ENCODE results near the gene RAPGEF6. TPM values are rescaled to one million over a fixed set of nuclear protein-coding genes. Genes with fewer than 3 reads are reported as not detected.
A peak's percentile ranks its signal among the peaks of the same experiment; 100 is the strongest.

Gene RAPGEF6
- total RNA-seq, 2 experiments from 2014 or later: 26.7 to 31.3 TPM

GRCh38 chr5:131377785-131378325 lies 257.2 kb downstream of the RAPGEF6 start:
- Mint-ChIP-seq H3K4me3 (no peak overlapping the region), H3K36me3 (peaks cover 19% of the 10 kb centered on the region), H3K4me1 (ENCODE audit: low read depth) (peaks cover 89% of the 10 kb centered on the region), H3K27ac (peak overlapping the region; percentile 94), H3K27me3 (no peaks in the 10 kb centered on the region), H3K9me3 (no peaks in the 10 kb centered on the region)
- ChIA-PET CTCF (interaction anchor here (1.1 to 1.9 kb wide), 5 partner anchors 8 to 113 kb away, joined by 3 to 7 read pairs (median 4); no protein-coding TSS in a partner anchor), POLR2A (interaction anchor here (1.1 to 3.4 kb wide), 9 partner anchors 11 to 125 kb away, joined by 3 to 27 read pairs (median 4); partner anchors contain the start of gene CDC42SE2)
- DNase-seq: no peak
- intact Hi-C loops (cut with micrococcal nuclease): loop anchor here (2.0 kb wide), 2 partner anchors 41 to 55 kb away; no protein-coding TSS in a partner anchor

GRCh38 chr5:131377346-131377745 lies 257.7 kb downstream of the RAPGEF6 start:
- POLR2A ChIA-PET: interaction anchor here (1.1 to 3.4 kb wide), 6 partner anchors 11 to 124 kb away, joined by 3 to 27 read pairs (median 4); partner anchors contain the start of gene CDC42SE2
- Mint-ChIP-seq H3K27me3 (no peaks in the 10 kb centered on the region), H3K9me3 (no peaks in the 10 kb centered on the region), H3K4me3 (no peak overlapping the region), H3K27ac (peak overlapping the region; percentile 94), H3K4me1 (ENCODE audit: low read depth) (peaks cover 89% of the 10 kb centered on the region), H3K36me3 (peaks cover 19% of the 10 kb centered on the region)
- CTCF ChIA-PET: interaction anchor here (0.6 to 1.4 kb wide), 4 partner anchors 8 to 101 kb away, joined by 3 to 4 read pairs (median 4); no protein-coding TSS in a partner anchor
- no peak for DNase-seq
- intact Hi-C loops (cut with micrococcal nuclease): no loop called here

- intact Hi-C loops (cut with micrococcal nuclease): no loop called here
- peak overlapping the region; percentile 91 for H3K27ac Mint-ChIP-seq
- POLR2A ChIA-PET: interaction anchor here (1.6 to 5.3 kb wide), 2 partner anchors 10 to 111 kb away, joined by 4 to 23 read pairs; partner anchors contain the start of gene CDC42SE2
- H3K4me3 Mint-ChIP-seq: peak overlapping the region; percentile 24
- no peaks in the 10 kb centered on the region for H3K9me3 Mint-ChIP-seq
- CTCF ChIA-PET: interaction anchor here (1.1 kb wide), 1 partner anchor 16 kb away, joined by 3 read pairs; no protein-coding TSS in a partner anchor
- H3K4me1 Mint-ChIP-seq (ENCODE audit: low read depth): peaks cover 88% of the 10 kb centered on the region
- no peak for DNase-seq
- peaks cover 17% of the 10 kb centered on the region for H3K36me3 Mint-ChIP-seq
- H3K27me3 Mint-ChIP-seq: no peaks in the 10 kb centered on the region
These were observed 259.7 kb downstream of the RAPGEF6 start for GRCh38 chr5:131375351-131375750.

Other genes with a start within 250 kb of the RAPGEF6 start
- 10 to 100 TPM; 14.0 to 15.9 TPM for gene FNIP1, start 161.8 kb upstream of the RAPGEF6 start, total RNA-seq

Data from activated CD4-positive, alpha-beta memory T cell treated with anti-CD3 and anti-CD28 coated beads for 36 hours (primary cell).